ENCODE measurements around the gene OR2B2.

OR2B2 gene

GRCh38 chr6:27866357-27867050 lies 45.7 kb downstream of the OR2B2 start:
- peak; percentile 76 to 86 (median 79) for DNase-seq

- peak in 2 of 3 experiments; percentile 68 to 78 for DNase-seq
Measured at GRCh38 chr6:27865850-27866356, 46.3 kb downstream of the OR2B2 start.

DNA sequence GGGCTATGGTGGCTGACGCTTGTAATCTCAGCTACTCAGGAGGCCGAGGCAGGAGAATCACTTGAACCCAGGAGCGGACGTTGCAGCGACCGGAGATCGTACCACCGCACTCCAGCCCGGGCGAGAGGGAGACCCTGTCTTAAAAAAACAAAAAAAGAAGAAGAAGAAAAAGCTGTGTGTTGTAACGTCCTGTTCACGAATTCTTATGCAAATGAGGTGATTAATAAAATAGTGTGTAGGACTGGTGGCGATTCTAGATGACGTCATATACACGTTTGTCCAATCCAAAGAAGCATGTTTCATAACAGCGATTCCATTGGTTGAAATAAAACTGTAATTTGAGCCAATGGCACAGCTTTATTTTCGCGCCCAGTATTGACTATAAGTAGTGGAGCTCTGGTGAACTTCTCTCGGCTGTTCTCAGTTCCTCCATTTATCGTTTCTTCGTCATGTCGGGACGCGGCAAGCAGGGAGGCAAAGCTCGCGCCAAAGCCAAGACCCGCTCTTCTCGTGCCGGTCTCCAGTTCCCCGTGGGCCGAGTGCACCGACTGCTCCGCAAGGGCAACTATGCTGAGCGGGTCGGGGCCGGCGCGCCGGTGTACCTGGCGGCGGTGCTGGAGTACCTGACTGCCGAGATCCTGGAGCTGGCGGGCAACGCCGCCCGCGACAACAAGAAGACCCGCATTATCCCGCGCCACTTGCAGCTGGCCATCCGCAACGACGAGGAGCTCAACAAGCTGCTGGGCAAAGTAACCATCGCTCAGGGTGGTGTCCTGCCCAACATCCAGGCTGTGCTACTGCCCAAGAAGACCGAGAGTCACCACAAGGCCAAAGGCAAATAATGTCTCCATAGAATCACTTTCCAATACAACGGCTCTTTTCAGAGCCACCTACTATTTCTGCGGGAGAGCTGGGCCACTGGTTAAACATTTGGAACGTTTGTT lies 47.0 kb downstream of the OR2B2 start:
- DNase-seq, result peak; percentile 84 to 98 (median 96)

GRCh38 chr6:27863962-27864905 lies 48.0 kb downstream of the OR2B2 start:
- DNase-seq, result peak in 1 of 3 experiments; percentile 37

GRCh38 chr6:27862396-27863066 lies 49.7 kb downstream of the OR2B2 start:
- DNase-seq, result no peak

GRCh38 chr6:27861861-27862260 lies 50.3 kb downstream of the OR2B2 start:
- DNase-seq, result no peak

- no peak for DNase-seq
Measured at GRCh38 chr6:27861276-27861840, 50.8 kb downstream of the OR2B2 start.

Measured in NCI-H1417 (cell line).